HG03378 (cell line): ENCODE measurements around the gene PITRM1.

Source experiments
- ATAC-seq: cut with Tn5 transposase; IDR thresholded peaks from one replicate; pipeline ENCODE4 v1.9.1; 2021; ENCODE audit warnings: mild to moderate bottlenecking, moderate library complexity; ENCODE audit not compliant: unreplicated experiment

The PITRM1 gene

DNA sequence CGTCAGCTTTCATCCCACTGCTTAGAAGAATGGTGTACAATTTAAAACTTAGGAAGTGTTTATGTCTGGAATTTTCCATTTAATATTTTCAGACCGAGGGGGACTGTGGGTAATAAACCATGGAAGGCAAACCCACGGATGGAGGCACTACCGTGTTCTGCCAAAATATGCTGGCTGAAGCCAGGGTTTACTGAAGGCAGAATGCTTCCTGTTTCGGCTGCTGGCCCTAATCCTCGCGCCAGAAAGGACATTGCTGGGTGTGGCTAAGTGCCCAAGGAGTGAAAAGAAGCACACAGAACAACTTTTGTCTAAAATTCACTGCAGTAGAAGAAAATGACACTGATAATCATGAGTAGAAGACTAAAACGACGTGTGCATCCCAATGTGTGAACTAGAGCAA, 32.3 kb downstream of the PITRM1 start:
- ATAC-seq: no peak

DNA sequence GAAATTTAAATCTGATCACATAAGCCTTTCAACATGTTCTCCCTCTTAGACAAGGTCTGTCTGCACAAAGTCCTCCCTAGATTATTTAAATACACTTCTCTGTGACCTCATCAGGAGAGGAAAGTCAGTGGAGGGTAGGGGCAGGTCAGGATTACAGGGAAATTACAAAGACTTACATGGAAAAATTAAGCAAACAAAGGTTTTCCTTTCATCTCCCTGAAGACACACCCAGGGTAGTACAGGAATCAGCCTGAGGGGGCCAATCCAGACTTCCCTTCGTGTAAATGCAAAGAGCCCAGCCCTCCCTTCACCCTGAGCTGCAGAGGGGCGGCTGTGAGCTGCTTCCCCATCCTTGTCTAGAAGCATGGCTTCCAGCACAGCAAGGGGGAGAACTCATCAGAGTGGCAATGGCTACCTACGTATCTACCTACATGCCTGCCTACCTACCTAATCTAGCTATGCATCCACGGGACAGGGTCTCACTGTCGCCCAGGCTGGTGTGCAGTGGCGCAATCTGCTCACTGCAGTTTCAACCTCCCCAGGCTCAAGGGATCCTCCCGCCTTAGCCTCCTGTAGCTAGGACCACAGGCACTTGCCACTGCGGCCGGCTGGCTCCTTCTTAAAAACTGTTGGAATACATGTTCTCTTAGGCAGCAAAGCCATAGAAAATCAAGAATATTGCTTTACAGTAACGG, 33.2 kb downstream of the PITRM1 start:
- ATAC-seq: no peak

DNA sequence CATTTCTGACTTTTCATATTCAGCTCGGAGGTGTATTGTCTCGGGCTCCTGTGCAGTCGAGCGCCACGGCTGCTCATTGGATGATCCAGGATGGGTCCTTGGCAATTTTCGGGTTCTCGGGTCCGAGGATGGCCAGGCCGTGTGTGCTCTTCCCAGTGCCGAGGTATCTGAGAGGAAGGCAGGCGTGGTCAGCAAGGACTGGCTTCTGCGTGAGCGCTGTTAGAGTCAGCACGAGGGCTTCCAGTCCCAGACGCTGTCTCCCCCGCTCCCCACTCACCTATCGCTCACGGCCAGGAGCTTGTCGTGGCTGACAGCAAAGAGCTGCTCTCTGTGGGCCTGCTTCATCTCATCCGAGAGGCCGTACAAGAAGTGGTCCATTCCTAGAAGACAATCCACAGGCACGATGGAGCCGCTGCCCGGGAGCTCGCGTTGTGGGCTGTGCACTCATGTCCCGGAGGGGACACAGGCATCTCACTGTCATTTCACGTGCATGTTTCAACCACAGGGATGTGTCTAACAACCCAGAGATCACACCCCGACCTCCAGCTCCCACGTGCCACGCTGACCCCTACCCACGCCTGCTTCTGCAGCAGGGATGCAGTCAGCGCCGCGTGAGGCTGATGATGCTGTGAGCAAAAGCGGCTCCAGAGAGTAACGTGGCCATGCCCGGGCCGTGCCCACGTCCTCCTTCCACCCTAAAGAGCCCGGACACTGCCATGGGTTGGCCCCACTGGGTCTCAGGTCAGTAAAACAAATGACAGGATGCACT, 34.4 kb downstream of the PITRM1 start:
- no peak for ATAC-seq

DNA sequence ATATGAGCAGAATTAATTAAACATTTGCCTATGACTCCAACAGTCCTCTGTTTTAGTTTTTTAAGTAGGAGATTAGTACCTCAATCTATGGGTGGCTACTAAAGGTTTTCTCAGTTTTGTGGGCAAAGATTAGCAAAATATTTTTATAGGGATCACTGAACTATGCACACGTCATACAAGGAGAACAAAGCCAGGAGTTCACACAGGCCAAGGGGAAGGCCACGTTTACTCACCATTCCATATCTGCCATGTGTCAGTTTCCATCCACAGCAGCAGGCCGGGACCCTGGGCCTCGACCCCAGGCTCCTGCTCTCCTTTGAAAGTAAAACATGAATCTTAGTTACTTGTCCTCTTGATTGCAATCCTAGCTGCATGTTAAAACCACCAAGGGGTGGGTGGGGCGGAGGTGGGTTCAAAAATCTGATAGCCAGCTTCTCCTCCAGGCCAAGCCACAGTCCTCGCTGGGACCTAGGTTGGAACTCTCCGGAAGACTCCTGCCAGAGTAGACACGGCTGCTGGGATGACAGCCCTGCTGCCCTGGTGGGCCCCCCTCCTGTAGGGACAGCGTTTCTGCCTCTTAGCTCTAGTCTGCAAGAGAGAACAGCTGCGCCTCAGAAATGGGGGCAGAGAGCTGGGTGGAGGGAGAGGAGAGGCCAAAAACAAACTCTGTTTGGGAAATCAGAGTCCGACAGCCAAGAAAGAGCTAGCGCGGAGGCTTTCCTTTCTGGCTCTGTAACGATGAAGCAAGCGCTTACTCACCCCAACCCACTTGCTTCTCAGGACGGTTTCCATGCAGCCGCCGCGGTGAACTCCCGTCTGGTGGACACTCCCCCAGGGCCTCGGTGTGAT, 35.6 kb downstream of the PITRM1 start:
- ATAC-seq: no peak

- ATAC-seq: no peak
Measured at GRCh38 chr10:3136336-3136735, 36.2 kb downstream of the PITRM1 start.

GRCh38 chr10:3135006-3135405, 37.6 kb downstream of the PITRM1 start:
- ATAC-seq: no peak

DNA sequence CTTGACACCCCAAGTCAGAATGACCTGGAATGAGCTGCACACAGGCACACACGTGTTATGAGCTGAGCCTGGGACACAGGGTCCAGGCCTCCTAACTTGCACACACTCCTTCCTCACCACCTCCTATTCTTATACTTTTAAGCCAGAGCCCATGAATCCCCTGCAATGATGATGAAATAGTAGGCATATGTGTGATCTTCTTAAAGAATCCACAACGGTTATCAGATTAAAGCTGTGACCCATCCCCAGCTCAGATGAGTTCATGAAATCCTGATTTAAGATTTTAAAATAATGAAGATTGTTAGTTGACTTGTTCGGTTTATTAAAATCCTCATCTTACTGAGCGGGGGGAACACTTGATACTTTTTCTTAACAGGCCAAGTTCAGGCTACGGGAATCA, 38.6 kb downstream of the PITRM1 start:
- ATAC-seq: no peak

DNA sequence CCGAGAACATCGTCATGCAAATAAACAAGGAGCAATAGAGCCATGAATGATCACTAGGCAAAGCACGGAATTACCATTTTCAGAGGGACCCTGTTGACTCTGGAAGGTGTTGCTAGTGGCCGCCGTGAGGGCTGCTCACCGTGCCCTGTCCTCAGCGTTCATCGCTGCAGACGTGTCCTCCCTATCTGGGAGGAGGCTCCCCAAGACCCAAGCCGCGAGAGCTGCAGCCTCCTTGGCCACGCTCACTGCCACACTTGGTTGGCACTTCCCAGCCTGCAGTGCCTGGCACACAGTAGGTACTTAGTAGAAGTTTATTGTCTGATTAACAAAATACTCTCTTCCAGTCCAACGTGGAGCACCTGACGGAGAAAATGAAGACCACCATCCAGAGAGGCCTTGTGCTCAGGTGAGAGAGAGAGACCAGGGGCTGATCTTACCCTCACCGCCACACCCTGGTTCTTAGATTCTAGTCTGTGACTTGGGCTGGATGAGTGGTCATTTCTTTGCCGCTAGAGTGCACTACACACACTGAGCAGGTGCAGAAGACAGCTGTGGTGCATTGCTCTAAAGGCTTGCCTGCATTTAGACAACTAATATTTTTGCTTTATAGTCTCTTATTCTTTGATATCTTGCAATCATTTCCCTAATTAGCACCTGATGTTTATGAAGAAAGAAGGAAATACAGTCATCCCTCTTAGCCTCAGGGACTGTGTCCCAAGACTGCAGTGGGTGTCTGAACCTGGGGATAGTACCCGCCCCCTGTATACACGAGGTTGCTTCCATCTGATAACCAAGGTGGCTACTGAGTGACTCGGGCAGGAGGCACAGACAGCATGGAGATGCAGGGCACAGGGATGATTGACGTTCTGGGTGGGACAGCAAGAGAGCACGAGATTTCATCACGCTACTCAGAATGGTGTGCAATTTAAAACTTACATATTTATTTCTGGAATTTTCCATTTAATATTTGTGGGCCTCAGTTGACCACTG, 40.3 kb downstream of the PITRM1 start:
- no peak for ATAC-seq

- ATAC-seq: no peak
Measured at GRCh38 chr10:3131098-3131497, 41.5 kb downstream of the PITRM1 start.

- ATAC-seq: no peak
Measured at GRCh38 chr10:3129581-3130340, 42.8 kb downstream of the PITRM1 start.

GRCh38 chr10:3128379-3129130, 44.0 kb downstream of the PITRM1 start:
- ATAC-seq: no peak

- ATAC-seq: no peak
Measured at GRCh38 chr10:3127921-3128320, 44.7 kb downstream of the PITRM1 start.

- no peak for ATAC-seq
Measured at GRCh38 chr10:3126741-3127346, 45.7 kb downstream of the PITRM1 start.

GRCh38 chr10:3126249-3126648, 46.3 kb downstream of the PITRM1 start:
- ATAC-seq: no peak

DNA sequence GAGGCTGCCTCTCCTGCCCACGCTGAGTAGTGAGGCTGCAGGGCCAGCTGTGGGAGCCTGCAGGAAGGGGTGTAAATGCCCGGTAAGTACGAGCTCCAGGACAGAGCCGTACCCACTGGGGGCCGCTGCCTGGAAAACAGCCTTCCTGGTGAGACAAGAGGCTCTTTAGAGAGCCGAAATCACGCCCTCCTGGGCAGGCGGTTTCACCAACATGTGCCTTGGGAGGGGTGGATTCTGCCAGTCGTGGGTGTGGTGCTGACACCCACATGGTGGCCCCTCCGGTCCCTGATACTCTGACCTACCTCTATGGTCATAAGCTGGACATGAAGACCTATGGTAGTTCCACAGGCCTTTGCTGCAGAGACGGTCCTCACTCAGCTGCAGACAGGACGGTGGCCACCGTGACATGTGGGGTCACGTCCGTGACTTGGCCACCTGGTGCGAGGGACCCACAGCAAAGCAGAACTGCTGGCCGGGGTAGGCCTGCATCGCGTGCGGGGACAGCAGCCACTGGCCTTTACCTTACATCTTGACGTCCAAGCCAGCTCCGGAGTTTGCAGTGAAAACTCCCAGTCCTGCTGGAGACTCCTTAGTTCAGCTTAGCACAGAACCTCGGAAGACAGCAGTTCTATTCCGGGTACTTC, 46.9 kb downstream of the PITRM1 start:
- no peak for ATAC-seq

DNA sequence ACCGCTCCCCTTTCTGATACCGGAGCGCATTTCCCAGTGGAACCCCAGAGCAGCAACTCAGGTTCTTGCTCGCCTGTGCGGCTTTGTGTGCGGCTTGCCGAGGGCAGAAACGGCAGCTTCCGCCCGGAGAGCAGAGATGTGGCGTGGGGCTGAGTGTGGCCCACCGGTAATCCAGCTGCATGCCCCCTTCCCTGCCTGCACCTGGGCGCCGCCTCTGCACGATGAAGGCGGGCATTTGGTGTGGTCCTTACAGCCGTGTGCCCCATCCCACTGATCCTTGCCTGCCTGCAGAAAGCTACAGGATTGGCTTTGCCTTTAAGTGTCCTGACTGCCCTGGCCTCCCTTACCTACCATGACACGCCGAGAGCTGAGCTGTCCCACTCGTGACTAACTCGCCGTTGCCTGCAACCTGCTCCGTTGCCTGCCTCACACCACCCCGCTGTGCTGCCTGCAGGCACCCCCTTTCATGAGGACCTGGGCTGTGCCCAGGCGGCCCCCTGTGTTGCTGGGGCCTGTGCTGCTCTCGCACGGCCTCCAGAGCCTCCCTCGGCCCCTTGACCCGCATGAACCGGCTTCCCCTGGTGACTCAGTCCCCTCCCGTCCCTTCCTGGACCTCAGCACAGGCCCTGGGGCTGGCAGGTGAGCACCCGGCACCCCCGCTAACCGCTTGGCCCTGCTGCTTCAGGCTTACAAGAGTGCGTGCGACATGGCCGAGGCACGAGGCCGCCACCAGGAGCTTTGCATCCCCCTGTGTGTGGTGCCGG, 48.0 kb downstream of the PITRM1 start:
- ATAC-seq: no peak
